CD4-positive, alpha-beta T cell (primary cell): ENCODE results near the gene CLDN6. TPM values are rescaled to one million over a fixed set of nuclear protein-coding genes. Genes with fewer than 3 reads are reported as not detected.

Experiments
- ATAC-seq: fragments of 200-7000 bp; cut with Tn5 transposase; one replicate; pipeline ENCODE4 v1.10.0; 2022; ENCODE audit warnings: mild to moderate bottlenecking; ENCODE audit not compliant: poor library complexity
- CTCF ChIA-PET: fragments of 350-600 bp; sonication (Branson Sonifier 250); formaldehyde crosslinking; loops from one replicate; lab custom pipeline; 2021; ENCODE audit warnings: antibody characterized with exemption, inconsistent platforms; lab: Charles Lee
- POLR2A ChIA-PET: fragments of 350-600 bp; sonication (Branson Sonifier 250); formaldehyde crosslinking; loops from one replicate; lab custom pipeline; 2021; ENCODE audit warnings: antibody characterized with exemption, inconsistent platforms; lab: Charles Lee
- DNase-seq, 14 experiments: peaks; one replicate each; pipeline ENCODE4 v3.0.0-alpha.2; 2013 to 2020; ENCODE audit warnings: mixed read lengths in 2 of 14
- H3K27ac ChIP-seq, 2 donors: one replicate each; pipeline versions ENCODE4 v1.5.1 to v1.7.0; 2013; ENCODE audit warnings: low read length in 2 of 2, low read depth in 1 of 2, mild to moderate bottlenecking in 1 of 2
- H3K27me3 ChIP-seq, 2 experiments: 1 replicate in 1 of 2; 2 replicates in 1 of 2; pipeline versions ENCODE4 v1.6.1 to v1.7.0; 2013; ENCODE audit warnings: low read length in 2 of 2, control low read depth in 1 of 2, mild to moderate bottlenecking in 1 of 2, moderate library complexity in 1 of 2; ENCODE audit not compliant: insufficient read depth in 2 of 2, control insufficient read depth in 1 of 2
- H3K36me3 ChIP-seq: one replicate; pipeline ENCODE4 v1.6.1; 2013; ENCODE audit warnings: low read length, control low read depth; ENCODE audit not compliant: insufficient read depth
- H3K4me1 ChIP-seq: one replicate; pipeline ENCODE4 v1.6.1; 2013; ENCODE audit warnings: low read length, control low read depth; ENCODE audit not compliant: insufficient read depth
- H3K4me3 ChIP-seq: one replicate; pipeline ENCODE4 v1.5.1; 2013; ENCODE audit warnings: mild to moderate bottlenecking, low read length, moderate library complexity
- H3K9me3 ChIP-seq, 2 experiments: 1 replicate in 1 of 2; 2 replicates in 1 of 2; pipeline versions ENCODE4 v1.6.1 to v1.7.0; 2013; ENCODE audit warnings: low read length in 2 of 2, mild to moderate bottlenecking in 2 of 2, control low read depth in 1 of 2, moderate library complexity in 1 of 2; ENCODE audit not compliant: control insufficient read depth in 1 of 2, insufficient read depth in 1 of 2
- H3K27ac Mint-ChIP-seq: one replicate; pipeline ENCODE4 v1.8.0; 2020; ENCODE audit warnings: mixed read lengths
- H3K27me3 Mint-ChIP-seq: one replicate; pipeline ENCODE4 v1.8.0; 2021; ENCODE audit warnings: mixed read lengths
- H3K36me3 Mint-ChIP-seq: one replicate; pipeline ENCODE4 v1.8.0; 2021; ENCODE audit warnings: low read depth, mixed read lengths
- H3K4me1 Mint-ChIP-seq: one replicate; pipeline ENCODE4 v1.8.0; 2021; ENCODE audit warnings: low read depth, mixed read lengths
- H3K4me3 Mint-ChIP-seq: one replicate; pipeline ENCODE4 v1.8.0; 2020; ENCODE audit warnings: mild to moderate bottlenecking, mixed read lengths
- H3K9me3 Mint-ChIP-seq: one replicate; pipeline ENCODE4 v1.8.0; 2020; ENCODE audit warnings: mixed read lengths
- intact Hi-C, 2 experiments: fragments of 100-400 bp; cut with DNase I in 1 of 2; cut with micrococcal nuclease in 1 of 2; formaldehyde crosslinking; loops; one replicate each; pipeline versions ENCODE4 v1.15.1 to v1.9.0; 2023 to 2025; cut with DNase I, micrococcal nuclease
- total RNA-seq, 174 experiments: library from RNA in 2 of 174; stranded (reverse) in 2 of 174; gene quantifications; one replicate each; pipeline ENCODE4 v1.2.3 and lab custom pipeline; 2021 to 2026
- TF ChIP-seq, protein P1 (sequence below): fragments of 200-600 bp; IDR thresholded peaks from one replicate; pipeline ENCODE4 v1.8.0; 2022; ENCODE audit warnings: antibody characterized with exemption, mild to moderate bottlenecking

The CLDN6 gene
- total RNA-seq, 2 experiments from 2014 or later = not detected

DNA sequence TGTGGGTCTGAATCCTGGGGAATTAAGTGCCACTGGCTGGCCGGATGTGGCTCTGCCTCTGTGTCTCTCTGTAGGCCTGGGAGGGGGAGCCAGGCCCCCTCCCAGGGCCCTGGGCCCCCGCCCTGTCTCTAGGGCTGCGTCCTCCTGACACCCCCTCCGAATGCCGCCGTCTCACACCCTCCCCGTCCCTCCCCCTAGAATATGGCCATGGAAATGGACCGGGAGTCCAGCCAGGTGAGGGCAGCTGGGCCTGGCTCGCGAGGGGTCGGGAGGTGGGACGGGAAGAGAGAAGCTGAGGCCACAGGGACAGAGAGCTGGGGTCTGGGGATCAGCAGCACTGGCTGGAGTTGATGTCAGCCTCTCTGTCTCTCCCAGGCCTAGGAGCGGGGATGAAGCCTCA, 21.7 kb downstream of the CLDN6 start:
- H3K4me3 ChIP-seq = no peak overlapping the region
- H3K36me3 ChIP-seq = no peaks in the 10 kb centered on the region
- no peak overlapping the region for H3K27ac ChIP-seq
- no peaks in the 10 kb centered on the region for H3K9me3 ChIP-seq
- Mint-ChIP-seq H3K27ac (no peak overlapping the region), H3K4me1 (no peaks in the 10 kb centered on the region), H3K27me3 (no peaks in the 10 kb centered on the region), H3K36me3 (no peaks in the 10 kb centered on the region), H3K9me3 (no peaks in the 10 kb centered on the region), H3K4me3 (no peak overlapping the region)
- H3K27me3 ChIP-seq = no peaks in the 10 kb centered on the region
- intact Hi-C loops = no loop called here
- no peaks in the 10 kb centered on the region for H3K4me1 ChIP-seq
- ChIA-PET CTCF (no interaction called here), POLR2A (no interaction called here)
- DNase-seq = no peak
- no peak for ATAC-seq
- TF ChIP-seq, protein P1, sequence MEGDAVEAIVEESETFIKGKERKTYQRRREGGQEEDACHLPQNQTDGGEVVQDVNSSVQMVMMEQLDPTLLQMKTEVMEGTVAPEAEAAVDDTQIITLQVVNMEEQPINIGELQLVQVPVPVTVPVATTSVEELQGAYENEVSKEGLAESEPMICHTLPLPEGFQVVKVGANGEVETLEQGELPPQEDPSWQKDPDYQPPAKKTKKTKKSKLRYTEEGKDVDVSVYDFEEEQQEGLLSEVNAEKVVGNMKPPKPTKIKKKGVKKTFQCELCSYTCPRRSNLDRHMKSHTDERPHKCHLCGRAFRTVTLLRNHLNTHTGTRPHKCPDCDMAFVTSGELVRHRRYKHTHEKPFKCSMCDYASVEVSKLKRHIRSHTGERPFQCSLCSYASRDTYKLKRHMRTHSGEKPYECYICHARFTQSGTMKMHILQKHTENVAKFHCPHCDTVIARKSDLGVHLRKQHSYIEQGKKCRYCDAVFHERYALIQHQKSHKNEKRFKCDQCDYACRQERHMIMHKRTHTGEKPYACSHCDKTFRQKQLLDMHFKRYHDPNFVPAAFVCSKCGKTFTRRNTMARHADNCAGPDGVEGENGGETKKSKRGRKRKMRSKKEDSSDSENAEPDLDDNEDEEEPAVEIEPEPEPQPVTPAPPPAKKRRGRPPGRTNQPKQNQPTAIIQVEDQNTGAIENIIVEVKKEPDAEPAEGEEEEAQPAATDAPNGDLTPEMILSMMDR = no peak

DNA sequence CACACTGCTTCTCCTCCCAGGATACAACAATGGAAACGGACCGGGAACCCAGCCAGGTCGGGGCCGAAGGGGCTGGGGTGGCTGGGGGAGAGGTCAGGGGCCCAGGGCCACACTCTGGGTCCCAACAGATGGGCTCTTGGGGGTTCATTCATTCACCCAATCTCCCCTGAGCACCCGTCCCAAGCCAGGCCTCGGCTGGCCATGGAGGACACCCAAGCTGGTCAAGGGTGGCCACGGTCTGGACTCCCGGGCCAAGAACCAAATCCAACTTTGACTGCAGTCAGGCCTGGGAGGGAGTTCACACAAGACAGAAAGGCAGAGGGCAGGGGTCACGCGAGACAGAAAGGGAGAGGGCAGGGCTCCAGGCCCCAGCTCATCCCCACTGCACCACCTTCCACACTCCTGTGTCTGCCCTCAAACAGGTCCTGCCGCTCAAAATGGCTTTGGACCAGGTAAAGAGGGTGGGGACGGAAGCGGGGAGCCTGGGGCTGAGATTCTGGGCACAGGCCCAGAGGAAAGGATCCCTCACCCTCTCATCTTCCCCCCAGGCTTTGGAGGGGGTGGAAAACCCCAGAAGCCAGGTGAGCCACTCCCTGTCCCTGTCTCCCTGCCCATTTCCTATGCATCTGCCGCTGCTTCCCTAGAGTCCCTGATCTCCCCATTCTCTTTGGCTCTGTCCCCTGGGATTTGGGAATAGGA, 25.5 kb downstream of the CLDN6 start:
- no peak overlapping the region for H3K27ac ChIP-seq
- DNase-seq (no peak), ATAC-seq (no peak)
- Mint-ChIP-seq H3K4me1 (no peaks in the 10 kb centered on the region), H3K27ac (no peak overlapping the region), H3K27me3 (no peaks in the 10 kb centered on the region), H3K9me3 (no peaks in the 10 kb centered on the region), H3K36me3 (no peaks in the 10 kb centered on the region), H3K4me3 (no peak overlapping the region)
- ChIA-PET CTCF (no interaction called here), POLR2A (no interaction called here)
- TF ChIP-seq, protein P1 = no peak
- H3K36me3 ChIP-seq = no peaks in the 10 kb centered on the region
- no peaks in the 10 kb centered on the region for H3K27me3 ChIP-seq
- H3K4me1 ChIP-seq = no peaks in the 10 kb centered on the region
- no peak overlapping the region for H3K4me3 ChIP-seq
- no peaks in the 10 kb centered on the region for H3K9me3 ChIP-seq
- intact Hi-C loops = no loop called here

- ATAC-seq = no peak
- no peaks in the 10 kb centered on the region for H3K27me3 ChIP-seq
Observed at GRCh38 chr16:2991566-2992261, 26.3 kb downstream of the CLDN6 start.

More at GRCh38 chr16:2991566-2992261, 26.3 kb downstream of the CLDN6 start:
- no peaks in the 10 kb centered on the region for H3K36me3 ChIP-seq
- Mint-ChIP-seq H3K4me1 (no peaks in the 10 kb centered on the region), H3K27ac (no peak overlapping the region), H3K4me3 (no peak overlapping the region), H3K9me3 (no peaks in the 10 kb centered on the region), H3K27me3 (no peaks in the 10 kb centered on the region), H3K36me3 (no peaks in the 10 kb centered on the region)
- intact Hi-C loops = no loop called here
- no peaks in the 10 kb centered on the region for H3K9me3 ChIP-seq
- H3K4me3 ChIP-seq = no peak overlapping the region
- ChIA-PET POLR2A (no interaction called here), CTCF (no interaction called here)
- TF ChIP-seq, protein P1 = no peak
- DNase-seq = no peak
- H3K27ac ChIP-seq = no peak overlapping the region
- no peaks in the 10 kb centered on the region for H3K4me1 ChIP-seq
